IMR-90 (cell line): Measurements from ENCODE around the gene OR7A10.

ENCODE experiments used
- BHLHE40 ChIP-seq: fragments of 150-350 bp; IDR thresholded peaks from 2 replicates; pipeline ENCODE4 v1.6.1; 2016; ENCODE audit warnings: mild to moderate bottlenecking, low read depth, low read length
- MXI1 ChIP-seq: IDR thresholded peaks from 2 replicates; pipeline ENCODE4 v1.6.1; 2012; ENCODE audit warnings: low read depth, mild to moderate bottlenecking, low read length, moderate library complexity, borderline replicate concordance
- POLR2A ChIP-seq: IDR thresholded peaks from 2 replicates; pipeline ENCODE4 v1.6.1; 2012; ENCODE audit warnings: mild to moderate bottlenecking, low read depth, low read length
- RAD21 ChIP-seq: IDR thresholded peaks from 2 replicates; pipeline ENCODE4 v1.6.1; 2012; ENCODE audit warnings: low read length, improper control_type of control experiment
- RCOR1 ChIP-seq: IDR thresholded peaks from 2 replicates; pipeline ENCODE4 v1.6.1; 2012; ENCODE audit warnings: mild to moderate bottlenecking, low read length, improper control_type of control experiment; ENCODE audit not compliant: insufficient replicate concordance
- SMC3 ChIP-seq: fragments of 150-350 bp; IDR thresholded peaks from 2 replicates; pipeline ENCODE4 v1.6.1; 2016; ENCODE audit warnings: low read depth, mild to moderate bottlenecking, antibody characterized with exemption, low read length, moderate library complexity
- USF2 ChIP-seq: fragments of 150-350 bp; IDR thresholded peaks from 2 replicates; pipeline ENCODE4 v1.6.1; 2017; ENCODE audit warnings: mild to moderate bottlenecking, antibody characterized with exemption, low read length, low read depth
- TF ChIP-seq, protein P1 (sequence below): conservative IDR thresholded peaks from 2 replicates; pipeline ENCODE4 v1.5.1; 2012; ENCODE audit warnings: mild to moderate bottlenecking, low read depth, low read length, improper control_type of control experiment

- TF ChIP-seq, protein P1, sequence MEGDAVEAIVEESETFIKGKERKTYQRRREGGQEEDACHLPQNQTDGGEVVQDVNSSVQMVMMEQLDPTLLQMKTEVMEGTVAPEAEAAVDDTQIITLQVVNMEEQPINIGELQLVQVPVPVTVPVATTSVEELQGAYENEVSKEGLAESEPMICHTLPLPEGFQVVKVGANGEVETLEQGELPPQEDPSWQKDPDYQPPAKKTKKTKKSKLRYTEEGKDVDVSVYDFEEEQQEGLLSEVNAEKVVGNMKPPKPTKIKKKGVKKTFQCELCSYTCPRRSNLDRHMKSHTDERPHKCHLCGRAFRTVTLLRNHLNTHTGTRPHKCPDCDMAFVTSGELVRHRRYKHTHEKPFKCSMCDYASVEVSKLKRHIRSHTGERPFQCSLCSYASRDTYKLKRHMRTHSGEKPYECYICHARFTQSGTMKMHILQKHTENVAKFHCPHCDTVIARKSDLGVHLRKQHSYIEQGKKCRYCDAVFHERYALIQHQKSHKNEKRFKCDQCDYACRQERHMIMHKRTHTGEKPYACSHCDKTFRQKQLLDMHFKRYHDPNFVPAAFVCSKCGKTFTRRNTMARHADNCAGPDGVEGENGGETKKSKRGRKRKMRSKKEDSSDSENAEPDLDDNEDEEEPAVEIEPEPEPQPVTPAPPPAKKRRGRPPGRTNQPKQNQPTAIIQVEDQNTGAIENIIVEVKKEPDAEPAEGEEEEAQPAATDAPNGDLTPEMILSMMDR, result no peak
- no peak for TF ChIP-seq BHLHE40
- TF ChIP-seq USF2, result no peak
- no peak for TF ChIP-seq POLR2A
- TF ChIP-seq MXI1, result no peak
- no peak for TF ChIP-seq RAD21
- no peak for TF ChIP-seq RCOR1
- TF ChIP-seq SMC3, result no peak
Measured at GRCh38 chr19:14868497-14868896, 19.8 kb upstream of the OR7A10 start.
